Neuronal stem cell (in vitro differentiated cells): ENCODE measurements around the gene PTPRH.
A peak's percentile ranks its signal among the peaks of the same experiment; 100 is the strongest.

Source experiments
- DNase-seq: peaks from one replicate; pipeline ENCODE4 v3.0.0-alpha.2; 2013; ENCODE audit warnings: low spot score
- H2AFZ ChIP-seq: one replicate; pipeline ENCODE4 v1.6.1; 2013; ENCODE audit warnings: mild to moderate bottlenecking, low read length, inconsistent platforms
- H2AK5ac ChIP-seq: 2 replicates; pipeline ENCODE4 v1.6.1; 2013; ENCODE audit warnings: low read depth, mild to moderate bottlenecking, inconsistent platforms, low read length, moderate library complexity, mixed read lengths
- H2BK120ac ChIP-seq: 2 replicates; pipeline ENCODE4 v1.6.1; 2013; ENCODE audit warnings: low read depth, mild to moderate bottlenecking, inconsistent platforms, low read length, moderate library complexity, mixed read lengths
- H2BK12ac ChIP-seq: one replicate; pipeline ENCODE4 v1.6.1; 2013; ENCODE audit warnings: low read length, inconsistent platforms
- H2BK15ac ChIP-seq: 2 replicates; pipeline ENCODE4 v1.6.1; 2013; ENCODE audit warnings: mild to moderate bottlenecking, low read length, inconsistent platforms, mixed read lengths
- H2BK5ac ChIP-seq: one replicate; pipeline ENCODE4 v1.6.1; 2013; ENCODE audit warnings: inconsistent platforms, mild to moderate bottlenecking, low read length, moderate library complexity
- H3K14ac ChIP-seq: one replicate; pipeline ENCODE4 v1.6.1; 2013; ENCODE audit warnings: low read length, inconsistent platforms
- H3K18ac ChIP-seq: 2 replicates; pipeline ENCODE4 v1.6.1; 2013; ENCODE audit warnings: low read length, inconsistent platforms
- H3K23ac ChIP-seq: 2 replicates; pipeline ENCODE4 v1.6.1; 2013; ENCODE audit warnings: low read depth, mild to moderate bottlenecking, mixed read lengths, low read length, inconsistent platforms; ENCODE audit not compliant: poor library complexity
- H3K27ac ChIP-seq: replicated peaks from 3 replicates; pipeline ENCODE4 v1.5.1; 2013; ENCODE audit warnings: low read length, inconsistent platforms
- H3K27me3 ChIP-seq, 3 experiments: 2 replicates each; pipeline ENCODE4 v1.6.1; 2013; ENCODE audit warnings: low read length in 3 of 3, mild to moderate bottlenecking in 2 of 3, inconsistent platforms in 1 of 3, low read depth in 1 of 3, mixed read lengths in 1 of 3, moderate library complexity in 1 of 3; ENCODE audit not compliant: control insufficient read depth in 3 of 3, insufficient read depth in 3 of 3
- H3K36me3 ChIP-seq, 2 donors: replicated peaks in 1 of 2; 2 replicates each; pipeline ENCODE4 v1.6.1; 2013; ENCODE audit warnings: low read length in 2 of 2; ENCODE audit not compliant: control insufficient read depth in 2 of 2, insufficient read depth in 2 of 2
- H3K4ac ChIP-seq: 2 replicates; pipeline ENCODE4 v1.6.1; 2013; ENCODE audit warnings: inconsistent platforms, mild to moderate bottlenecking, low read length, moderate library complexity
- H3K4me1 ChIP-seq, 2 donors: 1 replicate in 1 of 2; 2 replicates in 1 of 2; pipeline ENCODE4 v1.6.1; 2013; ENCODE audit warnings: low read length in 2 of 2, low read depth in 1 of 2; ENCODE audit not compliant: control insufficient read depth in 2 of 2, insufficient read depth in 1 of 2
- H3K4me2 ChIP-seq: one replicate; pipeline ENCODE4 v1.6.1; 2013; ENCODE audit warnings: mild to moderate bottlenecking, low read length, inconsistent platforms; ENCODE audit not compliant: insufficient read depth, poor library complexity, severe bottlenecking
- H3K4me3 ChIP-seq, 2 donors: 2 replicates each; pipeline ENCODE4 v1.5.1; 2013; ENCODE audit warnings: low read length in 2 of 2, mild to moderate bottlenecking in 2 of 2, inconsistent platforms in 1 of 2, moderate library complexity in 1 of 2
- H3K79me1 ChIP-seq: one replicate; pipeline ENCODE4 v1.6.1; 2013; ENCODE audit warnings: low read depth, mild to moderate bottlenecking, inconsistent platforms, low read length, moderate library complexity
- H3K9ac ChIP-seq: one replicate; pipeline ENCODE4 v1.6.1; 2013; ENCODE audit warnings: mild to moderate bottlenecking, low read depth, low read length, inconsistent platforms; ENCODE audit not compliant: poor library complexity
- H3K9me3 ChIP-seq, 2 donors: replicated peaks in 1 of 2; 2 replicates each; pipeline versions ENCODE3 to v1.6.1; 2013; ENCODE audit warnings: low read length in 2 of 2, mild to moderate bottlenecking in 2 of 2, inconsistent platforms in 1 of 2, low read depth in 1 of 2, mixed read lengths in 1 of 2, moderate library complexity in 1 of 2; ENCODE audit not compliant: control insufficient read depth in 2 of 2, insufficient read depth in 1 of 2
- H4K8ac ChIP-seq: one replicate; pipeline ENCODE4 v1.6.1; 2013; ENCODE audit warnings: low read depth, mild to moderate bottlenecking, inconsistent platforms, low read length, moderate library complexity
- H4K91ac ChIP-seq: one replicate; pipeline ENCODE4 v1.6.1; 2013; ENCODE audit warnings: low read length, low read depth, mild to moderate bottlenecking, inconsistent platforms; ENCODE audit not compliant: poor library complexity
- WGBS, 2 donors: extraction: QIAGEN DNeasy Blood & Tissue Kit; methylation state at CpG; one replicate each; pipeline ENCODE4 v1.1.7; 2013; ENCODE audit warnings: missing lambda C conversion rate in 2 of 2, mixed read lengths in 1 of 2; ENCODE audit not compliant: insufficient read length in 2 of 2, insufficient replicate concordance in 1 of 2; ENCODE audit errors: extremely low coverage in 2 of 2; 5-methylcytosine and 5-hydroxymethylcytosine counted together

PTPRH gene

GRCh38 chr19:55178781-55179599 lies 30.3 kb downstream of the PTPRH start:
- Histone ChIP-seq H3K79me1 (no peaks in the 10 kb centered on the region), H3K4me1 (peaks cover 8 to 9% of the 10 kb centered on the region in 2 donors), H3K27ac (no peak overlapping the region), H2BK12ac (no peak overlapping the region), H2AFZ (peak overlapping the region; percentile 94), H4K91ac (no peak overlapping the region), H2BK120ac (no peak overlapping the region), H3K27me3 (peaks cover 0 to 51% (median 26%) of the 10 kb centered on the region in 3 experiments), H3K18ac (peak overlapping the region; percentile 94), H3K9me3 (peaks cover 3 to 5% of the 10 kb centered on the region in 2 donors), H3K4me2 (peak overlapping the region; percentile 98), H3K4me3 (peak overlapping the region; percentile 46 to 81), H2BK5ac (no peak overlapping the region), H2AK5ac (peak overlapping the region; percentile 72), H3K14ac (peak overlapping the region; percentile 4), H3K9ac (peak overlapping the region; percentile 37), H4K8ac (no peak overlapping the region), H3K36me3 (no peaks in the 10 kb centered on the region), H3K4ac (no peak overlapping the region), H2BK15ac (peak overlapping the region; percentile 25), H3K23ac (peak overlapping the region; percentile 34)
- peak; percentile 87 for DNase-seq
- WGBS, 2 donors: no CpG with 5 or more reads among the region's 61 CpGs

- Histone ChIP-seq H3K23ac (no peak overlapping the region), H3K27me3 (peaks cover 4 to 62% (median 16%) of the 10 kb centered on the region in 3 experiments), H3K4ac (no peak overlapping the region), H3K27ac (no peak overlapping the region), H2AK5ac (no peak overlapping the region), H3K4me1 (peaks cover 12 to 16% of the 10 kb centered on the region in 2 donors), H3K9ac (no peak overlapping the region), H3K36me3 (no peaks in the 10 kb centered on the region), H3K14ac (no peak overlapping the region), H3K18ac (no peak overlapping the region), H3K9me3 (peaks cover 3 to 5% of the 10 kb centered on the region in 2 donors), H2BK15ac (peak overlapping the region; percentile 10), H2BK5ac (no peak overlapping the region), H3K4me3 (no peak overlapping the region), H2AFZ (no peak overlapping the region), H3K4me2 (no peak overlapping the region), H2BK12ac (no peak overlapping the region), H3K79me1 (no peaks in the 10 kb centered on the region), H4K8ac (no peak overlapping the region), H2BK120ac (no peak overlapping the region), H4K91ac (no peak overlapping the region)
- no peak for DNase-seq
- WGBS, 2 donors: no CpG with 5 or more reads among the region's 2 CpGs
Observed at GRCh38 chr19:55176076-55176475, 33.2 kb downstream of the PTPRH start.

GRCh38 chr19:55175117-55175867 lies 34.0 kb downstream of the PTPRH start:
- no peak overlapping the region for H3K14ac ChIP-seq
- no peak overlapping the region for H3K9ac ChIP-seq
- no peak overlapping the region for H3K4me2 ChIP-seq
- no peaks in the 10 kb centered on the region for H3K79me1 ChIP-seq
- no CpG with 5 or more reads among the region's 43 CpGs for WGBS, 2 donors
- peaks cover 3 to 5% of the 10 kb centered on the region in 2 donors for H3K9me3 ChIP-seq
- H3K27me3 ChIP-seq: peaks cover 4 to 60% (median 8%) of the 10 kb centered on the region in 3 experiments
- H2AK5ac ChIP-seq: no peak overlapping the region
- H3K36me3 ChIP-seq: no peaks in the 10 kb centered on the region
- no peak overlapping the region for H2BK120ac ChIP-seq
- peak overlapping the region; percentile 17 for H3K23ac ChIP-seq
- H2BK15ac ChIP-seq: peak overlapping the region; percentile 10
- no peak overlapping the region for H2AFZ ChIP-seq
- H2BK5ac ChIP-seq: no peak overlapping the region
- peaks cover 12 to 16% of the 10 kb centered on the region in 2 donors for H3K4me1 ChIP-seq
- DNase-seq: no peak
- peak overlapping the region in 1 of 2 donors; percentile 56 for H3K4me3 ChIP-seq
- no peak overlapping the region for H2BK12ac ChIP-seq
- H3K27ac ChIP-seq: no peak overlapping the region
- peak overlapping the region; percentile 16 for H3K18ac ChIP-seq
- no peak overlapping the region for H4K91ac ChIP-seq
- no peak overlapping the region for H3K4ac ChIP-seq
- no peak overlapping the region for H4K8ac ChIP-seq
